HG03175 (cell line): ENCODE data around the gene POLR1A.

Experiments used
- ATAC-seq: cut with Tn5 transposase; IDR thresholded peaks from one replicate; pipeline ENCODE4 v1.9.1; 2021; ENCODE audit warnings: mild to moderate bottlenecking, moderate library complexity; ENCODE audit not compliant: unreplicated experiment

The POLR1A gene

GRCh38 chr2:85984788-85985187 lies 120.9 kb downstream of the POLR1A start:
- ATAC-seq: no peak

GRCh38 chr2:85983766-85984165 lies 121.9 kb downstream of the POLR1A start:
- ATAC-seq: no peak

- no peak for ATAC-seq
Measured at GRCh38 chr2:85981579-85982247, 124.0 kb downstream of the POLR1A start.

GRCh38 chr2:85978883-85979780 lies 126.6 kb downstream of the POLR1A start:
- ATAC-seq: no peak

GRCh38 chr2:85976106-85976920 lies 129.4 kb downstream of the POLR1A start:
- ATAC-seq: no peak

- ATAC-seq: no peak
Measured at GRCh38 chr2:85975581-85975980, 130.1 kb downstream of the POLR1A start.

GRCh38 chr2:85974390-85974789 lies 131.3 kb downstream of the POLR1A start:
- ATAC-seq: no peak

GRCh38 chr2:85972355-85972754 lies 133.3 kb downstream of the POLR1A start:
- no peak for ATAC-seq

GRCh38 chr2:85971366-85971765 lies 134.3 kb downstream of the POLR1A start:
- ATAC-seq: no peak
